Measurements from ENCODE around the gene CYP1A1.

The CYP1A1 gene

GRCh38 chr15:74762791-74763150 lies 37.4 kb upstream of the CYP1A1 start:
- Histone ChIP-seq H3K4me3 (ENCODE audit: insufficient read depth, low read depth, low read length, poor library complexity, severe bottlenecking) (no peak overlapping the region), H3K27me3 (replicated peaks; ENCODE audit: control insufficient read depth, insufficient read depth, low read length, poor library complexity, severe bottlenecking) (no peaks in the 10 kb centered on the region)

GRCh38 chr15:74758736-74759135 lies 33.4 kb upstream of the CYP1A1 start:
- Histone ChIP-seq H3K9me3 (ENCODE audit: control insufficient read depth, low read length) (no peaks in the 10 kb centered on the region), H3K4me3 (ENCODE audit: insufficient read depth, low read depth, low read length, poor library complexity, severe bottlenecking) (no peak overlapping the region), H3K4me1 (ENCODE audit: control insufficient read depth, insufficient read depth, low read length, poor library complexity, severe bottlenecking) (no peaks in the 10 kb centered on the region), H3K27ac (ENCODE audit: insufficient read depth, low read length, poor library complexity, severe bottlenecking) (no peak overlapping the region), H3K27me3 (replicated peaks; ENCODE audit: control insufficient read depth, insufficient read depth, low read length, poor library complexity, severe bottlenecking) (no peaks in the 10 kb centered on the region), H3K36me3 (ENCODE audit: control insufficient read depth, insufficient read depth, low read length) (no peaks in the 10 kb centered on the region)
- no peak for DNase-seq

More at GRCh38 chr15:74762791-74763150, 37.4 kb upstream of the CYP1A1 start:
- Histone ChIP-seq H3K9me3 (ENCODE audit: control insufficient read depth, low read length) (no peaks in the 10 kb centered on the region), H3K4me1 (ENCODE audit: control insufficient read depth, insufficient read depth, low read length, poor library complexity, severe bottlenecking) (no peaks in the 10 kb centered on the region), H3K36me3 (ENCODE audit: control insufficient read depth, insufficient read depth, low read length) (no peaks in the 10 kb centered on the region), H3K27ac (ENCODE audit: insufficient read depth, low read length, poor library complexity, severe bottlenecking) (no peak overlapping the region)
- no peak for DNase-seq

DNA sequence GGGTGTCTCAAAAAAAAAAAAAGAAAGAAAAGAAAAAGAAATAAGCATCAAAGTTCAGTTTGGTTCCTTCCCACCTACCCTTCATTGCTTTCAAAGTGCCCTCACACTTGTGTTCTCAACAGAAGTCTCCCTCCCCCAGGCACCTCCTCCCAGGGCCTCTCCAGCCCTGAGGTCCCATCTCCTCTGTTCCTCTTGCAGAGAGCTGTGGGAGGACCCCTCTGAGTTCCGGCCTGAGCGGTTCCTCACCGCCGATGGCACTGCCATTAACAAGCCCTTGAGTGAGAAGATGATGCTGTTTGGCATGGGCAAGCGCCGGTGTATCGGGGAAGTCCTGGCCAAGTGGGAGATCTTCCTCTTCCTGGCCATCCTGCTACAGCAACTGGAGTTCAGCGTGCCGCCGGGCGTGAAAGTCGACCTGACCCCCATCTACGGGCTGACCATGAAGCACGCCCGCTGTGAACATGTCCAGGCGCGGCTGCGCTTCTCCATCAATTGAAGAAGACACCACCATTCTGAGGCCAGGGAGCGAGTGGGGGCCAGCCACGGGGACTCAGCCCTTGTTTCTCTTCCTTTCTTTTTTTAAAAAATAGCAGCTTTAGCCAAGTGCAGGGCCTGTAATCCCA lies 29.4 kb upstream of the CYP1A1 start:
- Histone ChIP-seq H3K4me3 (ENCODE audit: insufficient read depth, low read depth, low read length, poor library complexity, severe bottlenecking) (no peak overlapping the region), H3K36me3 (ENCODE audit: control insufficient read depth, insufficient read depth, low read length) (no peaks in the 10 kb centered on the region), H3K9me3 (ENCODE audit: control insufficient read depth, low read length) (no peaks in the 10 kb centered on the region), H3K27me3 (replicated peaks; ENCODE audit: control insufficient read depth, insufficient read depth, low read length, poor library complexity, severe bottlenecking) (no peaks in the 10 kb centered on the region), H3K27ac (ENCODE audit: insufficient read depth, low read length, poor library complexity, severe bottlenecking) (no peak overlapping the region), H3K4me1 (ENCODE audit: control insufficient read depth, insufficient read depth, low read length, poor library complexity, severe bottlenecking) (no peaks in the 10 kb centered on the region)
- DNase-seq: no peak

GRCh38 chr15:74752531-74752930 lies 27.2 kb upstream of the CYP1A1 start:
- Histone ChIP-seq H3K27me3 (replicated peaks; ENCODE audit: control insufficient read depth, insufficient read depth, low read length, poor library complexity, severe bottlenecking) (no peaks in the 10 kb centered on the region), H3K36me3 (ENCODE audit: control insufficient read depth, insufficient read depth, low read length) (no peaks in the 10 kb centered on the region), H3K4me1 (ENCODE audit: control insufficient read depth, insufficient read depth, low read length, poor library complexity, severe bottlenecking) (no peaks in the 10 kb centered on the region), H3K4me3 (ENCODE audit: insufficient read depth, low read depth, low read length, poor library complexity, severe bottlenecking) (no peak overlapping the region), H3K27ac (ENCODE audit: insufficient read depth, low read length, poor library complexity, severe bottlenecking) (no peak overlapping the region), H3K9me3 (ENCODE audit: control insufficient read depth, low read length) (no peaks in the 10 kb centered on the region)
- DNase-seq: no peak

DNA sequence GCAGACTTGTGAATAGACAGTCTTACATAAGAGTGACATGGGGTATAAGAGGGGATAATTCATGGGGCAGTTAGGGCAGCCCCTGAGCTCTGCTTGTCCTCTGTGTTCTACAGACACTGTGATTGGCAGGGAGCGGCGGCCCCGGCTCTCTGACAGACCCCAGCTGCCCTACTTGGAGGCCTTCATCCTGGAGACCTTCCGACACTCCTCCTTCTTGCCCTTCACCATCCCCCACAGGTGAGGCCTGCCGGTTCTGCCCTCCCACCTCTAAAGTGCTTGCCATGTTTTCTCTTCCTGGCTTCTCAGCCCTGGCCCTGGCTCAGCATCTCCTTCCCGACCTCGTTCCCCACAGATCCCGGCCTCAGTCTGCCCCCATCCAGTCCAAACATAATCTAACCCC lies 26.7 kb upstream of the CYP1A1 start:
- H3K27ac ChIP-seq (ENCODE audit: insufficient read depth, low read length, poor library complexity, severe bottlenecking): no peak overlapping the region
- no peak overlapping the region for H3K4me3 ChIP-seq (ENCODE audit: insufficient read depth, low read depth, low read length, poor library complexity, severe bottlenecking)
- H3K36me3 ChIP-seq (ENCODE audit: control insufficient read depth, insufficient read depth, low read length): no peaks in the 10 kb centered on the region
- no peaks in the 10 kb centered on the region for H3K4me1 ChIP-seq (ENCODE audit: control insufficient read depth, insufficient read depth, low read length, poor library complexity, severe bottlenecking)
- no peaks in the 10 kb centered on the region for H3K9me3 ChIP-seq (ENCODE audit: control insufficient read depth, low read length)
- DNase-seq: no peak
- H3K27me3 ChIP-seq (replicated peaks; ENCODE audit: control insufficient read depth, insufficient read depth, low read length, poor library complexity, severe bottlenecking): no peaks in the 10 kb centered on the region

DNA sequence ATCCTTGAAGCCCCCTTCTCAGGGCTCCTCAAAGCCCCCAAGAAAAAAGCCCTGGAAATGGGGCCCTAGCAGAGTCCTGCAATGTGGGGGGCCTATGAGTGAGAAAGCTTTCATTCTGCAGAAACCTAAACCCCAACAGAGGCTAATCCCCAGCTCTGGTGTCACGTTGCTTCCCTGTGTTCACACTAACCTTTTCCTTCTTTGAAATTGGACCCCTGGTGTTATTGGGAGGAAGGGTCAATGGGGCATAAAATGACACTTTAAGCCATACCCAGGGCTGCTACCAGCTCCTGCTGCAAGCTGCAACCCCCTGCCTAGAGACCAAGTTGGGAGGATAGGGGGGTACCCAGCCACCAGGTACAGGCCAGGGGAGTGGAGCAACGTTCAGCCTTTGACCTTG lies 25.4 kb upstream of the CYP1A1 start:
- no peak for DNase-seq
- Histone ChIP-seq H3K27me3 (replicated peaks; ENCODE audit: control insufficient read depth, insufficient read depth, low read length, poor library complexity, severe bottlenecking) (no peaks in the 10 kb centered on the region), H3K9me3 (ENCODE audit: control insufficient read depth, low read length) (no peaks in the 10 kb centered on the region), H3K4me3 (ENCODE audit: insufficient read depth, low read depth, low read length, poor library complexity, severe bottlenecking) (no peak overlapping the region), H3K4me1 (ENCODE audit: control insufficient read depth, insufficient read depth, low read length, poor library complexity, severe bottlenecking) (no peaks in the 10 kb centered on the region), H3K36me3 (ENCODE audit: control insufficient read depth, insufficient read depth, low read length) (no peaks in the 10 kb centered on the region), H3K27ac (ENCODE audit: insufficient read depth, low read length, poor library complexity, severe bottlenecking) (no peak overlapping the region)

GRCh38 chr15:74749832-74750231 lies 24.5 kb upstream of the CYP1A1 start:
- Histone ChIP-seq H3K27me3 (replicated peaks; ENCODE audit: control insufficient read depth, insufficient read depth, low read length, poor library complexity, severe bottlenecking) (no peaks in the 10 kb centered on the region), H3K4me1 (ENCODE audit: control insufficient read depth, insufficient read depth, low read length, poor library complexity, severe bottlenecking) (no peaks in the 10 kb centered on the region)

GRCh38 chr15:74748322-74748946 lies 23.1 kb upstream of the CYP1A1 start, which contains the start of gene CYP1A2:
Gene CYP1A2, plus strand, starts transcription at chr15:74748845. Its CDS starts 894 bp downstream, at chr15:74749739.
- Histone ChIP-seq H3K27me3 (replicated peaks; ENCODE audit: control insufficient read depth, insufficient read depth, low read length, poor library complexity, severe bottlenecking) (no peaks in the 10 kb centered on the region), H3K36me3 (ENCODE audit: control insufficient read depth, insufficient read depth, low read length) (no peaks in the 10 kb centered on the region), H3K27ac (ENCODE audit: insufficient read depth, low read length, poor library complexity, severe bottlenecking) (no peak within 1 kb of the TSS), H3K4me1 (ENCODE audit: control insufficient read depth, insufficient read depth, low read length, poor library complexity, severe bottlenecking) (no peaks in the 10 kb centered on the region), H3K4me3 (ENCODE audit: insufficient read depth, low read depth, low read length, poor library complexity, severe bottlenecking) (no peak within 1 kb of the TSS), H3K9me3 (ENCODE audit: control insufficient read depth, low read length) (no peaks in the 10 kb centered on the region)
- DNase-seq: no peak

More at GRCh38 chr15:74749832-74750231, 24.5 kb upstream of the CYP1A1 start:
- Histone ChIP-seq H3K4me3 (ENCODE audit: insufficient read depth, low read depth, low read length, poor library complexity, severe bottlenecking) (no peak overlapping the region), H3K9me3 (ENCODE audit: control insufficient read depth, low read length) (no peaks in the 10 kb centered on the region), H3K27ac (ENCODE audit: insufficient read depth, low read length, poor library complexity, severe bottlenecking) (no peak overlapping the region), H3K36me3 (ENCODE audit: control insufficient read depth, insufficient read depth, low read length) (no peaks in the 10 kb centered on the region)
- no peak for DNase-seq

GRCh38 chr15:74746389-74746788 lies 21.1 kb upstream of the CYP1A1 start:
- no peak for DNase-seq
- Histone ChIP-seq H3K27ac (ENCODE audit: insufficient read depth, low read length, poor library complexity, severe bottlenecking) (no peak overlapping the region), H3K4me3 (ENCODE audit: insufficient read depth, low read depth, low read length, poor library complexity, severe bottlenecking) (no peak overlapping the region), H3K9me3 (ENCODE audit: control insufficient read depth, low read length) (no peaks in the 10 kb centered on the region), H3K27me3 (replicated peaks; ENCODE audit: control insufficient read depth, insufficient read depth, low read length, poor library complexity, severe bottlenecking) (no peaks in the 10 kb centered on the region), H3K4me1 (ENCODE audit: control insufficient read depth, insufficient read depth, low read length, poor library complexity, severe bottlenecking) (no peaks in the 10 kb centered on the region), H3K36me3 (ENCODE audit: control insufficient read depth, insufficient read depth, low read length) (no peaks in the 10 kb centered on the region)

DNA sequence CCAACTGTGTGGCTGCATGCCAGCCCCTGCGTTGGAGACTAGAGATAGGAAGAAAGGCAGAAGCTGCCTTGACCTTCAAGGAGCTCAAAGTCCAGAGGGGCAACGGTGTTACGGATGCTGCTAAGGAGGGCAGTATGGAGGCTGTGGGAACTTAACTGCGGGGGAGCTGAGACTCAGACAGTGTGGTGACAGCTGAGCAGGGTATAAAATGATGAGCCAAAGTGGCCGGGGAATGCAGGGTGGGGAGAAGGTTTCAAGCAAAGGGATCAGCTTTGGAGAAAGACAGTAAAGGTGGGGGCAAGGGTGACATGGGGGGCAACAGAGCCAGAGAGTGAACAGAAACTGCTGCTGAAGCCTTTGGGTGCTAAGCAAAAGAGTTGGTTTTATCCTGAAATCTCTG lies 17.1 kb upstream of the CYP1A1 start:
- Histone ChIP-seq H3K27ac (ENCODE audit: insufficient read depth, low read length, poor library complexity, severe bottlenecking) (no peak overlapping the region), H3K9me3 (ENCODE audit: control insufficient read depth, low read length) (no peaks in the 10 kb centered on the region), H3K4me1 (ENCODE audit: control insufficient read depth, insufficient read depth, low read length, poor library complexity, severe bottlenecking) (no peaks in the 10 kb centered on the region), H3K4me3 (ENCODE audit: insufficient read depth, low read depth, low read length, poor library complexity, severe bottlenecking) (no peak overlapping the region), H3K36me3 (ENCODE audit: control insufficient read depth, insufficient read depth, low read length) (no peaks in the 10 kb centered on the region), H3K27me3 (replicated peaks; ENCODE audit: control insufficient read depth, insufficient read depth, low read length, poor library complexity, severe bottlenecking) (no peaks in the 10 kb centered on the region)
- DNase-seq: no peak
